GM18499 (cell line): ENCODE results near the gene SEC61A2.

Source experiments
- ATAC-seq: cut with Tn5 transposase; IDR thresholded peaks from one replicate; pipeline ENCODE4 v1.9.1; 2021; ENCODE audit warnings: moderate number of reproducible peaks; ENCODE audit not compliant: insufficient read depth, unreplicated experiment

The SEC61A2 gene

DNA sequence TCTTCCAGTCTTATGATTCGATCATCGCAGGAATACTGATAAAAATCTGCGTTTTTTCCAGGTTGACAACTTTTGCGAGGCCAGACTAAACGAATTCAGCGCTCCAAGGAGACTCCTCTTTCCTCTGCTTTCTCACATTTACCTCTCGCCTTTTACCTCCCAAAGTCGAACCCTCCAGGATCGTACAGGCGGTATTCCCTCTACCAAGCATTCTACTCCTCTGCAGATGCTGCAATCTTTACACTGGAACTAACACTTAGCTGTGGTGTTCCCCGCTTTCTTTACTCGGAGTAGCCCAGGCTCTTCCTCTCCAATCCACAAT, 65.8 kb downstream of the SEC61A2 start:
- ATAC-seq = peak; percentile 4

DNA sequence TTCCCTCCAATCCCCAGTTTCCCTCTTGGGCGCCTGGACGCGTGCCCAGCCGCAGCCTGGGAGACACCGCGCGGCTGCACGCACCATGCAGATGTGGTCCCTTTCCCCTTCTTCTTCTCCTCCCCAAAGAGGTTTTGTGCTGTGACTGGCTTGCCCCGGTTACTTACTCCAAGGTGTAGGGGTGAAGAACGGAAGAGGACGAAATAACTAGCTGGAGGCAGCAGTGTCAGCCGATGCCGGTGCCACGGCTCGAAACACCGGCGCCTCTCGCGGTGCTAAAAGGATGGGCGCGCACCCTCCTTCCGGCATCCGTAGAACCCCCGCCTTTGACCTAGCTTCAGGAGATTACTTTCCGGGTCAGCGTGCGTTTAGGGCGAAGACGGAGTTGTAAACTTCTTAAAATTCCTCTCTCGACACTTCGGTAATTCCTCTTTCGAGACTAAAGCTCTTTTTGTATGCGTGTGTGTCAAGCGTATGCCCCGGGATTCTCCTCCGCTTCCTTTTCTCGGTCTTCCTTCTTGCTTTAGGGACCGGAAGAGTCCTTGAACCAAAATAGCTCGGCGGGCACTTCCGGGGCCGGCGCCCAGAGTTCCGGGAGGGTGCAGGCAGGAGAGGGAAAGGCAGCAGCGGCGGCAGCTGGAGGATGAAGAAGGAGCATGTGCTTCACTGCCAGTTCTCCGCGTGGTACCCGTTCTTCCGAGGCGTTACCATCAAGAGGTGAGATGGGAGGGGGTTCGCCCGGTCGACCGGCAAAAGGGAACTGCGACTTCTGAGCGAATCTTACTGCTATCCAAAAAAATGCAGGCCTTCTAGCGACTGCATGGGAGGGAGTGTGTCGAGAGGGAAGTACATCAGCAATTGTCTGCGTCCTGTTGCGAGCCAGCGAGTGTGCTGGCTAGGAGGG, 66.4 kb downstream of the SEC61A2 start, which contains the start of the genes CDC123 and NUDT5:
Gene CDC123, plus strand, starts transcription at position 586 of the 904 bp plus-strand sequence. Its CDS starts 58 bp downstream, at position 644.
Gene NUDT5, minus strand, starts transcription at position 289 of the 904 bp plus-strand sequence. CDS start 9,600 bp downstream, outside the sequence.
- peak; percentile 60 for ATAC-seq

DNA sequence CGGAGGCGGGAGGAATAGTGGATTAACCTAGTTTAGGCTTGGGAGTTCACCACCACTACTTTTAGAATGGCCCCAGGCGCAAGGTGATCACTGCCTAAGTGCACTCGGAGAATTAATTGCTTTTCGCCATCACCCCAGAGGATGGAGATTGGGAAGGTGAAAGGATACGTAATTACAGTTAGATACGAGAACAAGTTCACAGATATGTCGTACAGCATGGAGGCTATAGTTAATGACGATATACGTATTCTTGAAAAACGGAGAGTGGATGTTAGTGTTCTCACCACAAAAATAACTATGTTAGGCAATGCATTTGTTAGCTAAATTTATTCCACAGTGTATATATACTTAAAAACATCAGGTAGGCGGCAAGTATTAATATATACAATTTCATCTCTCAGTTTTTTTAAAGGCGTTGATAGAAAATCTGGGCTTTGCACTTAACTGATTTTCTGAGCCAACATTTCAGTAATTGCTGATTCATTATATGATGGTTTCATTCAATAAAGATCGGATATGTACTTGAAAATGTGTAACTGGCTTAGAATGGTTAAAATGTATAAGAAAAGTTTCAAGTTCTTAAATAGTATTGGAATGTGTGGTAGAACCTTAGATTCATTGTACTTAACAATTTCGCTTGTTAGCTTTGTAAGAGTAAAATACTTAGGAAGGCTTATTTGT, 67.2 kb downstream of the SEC61A2 start:
- peak; percentile 8 for ATAC-seq

DNA sequence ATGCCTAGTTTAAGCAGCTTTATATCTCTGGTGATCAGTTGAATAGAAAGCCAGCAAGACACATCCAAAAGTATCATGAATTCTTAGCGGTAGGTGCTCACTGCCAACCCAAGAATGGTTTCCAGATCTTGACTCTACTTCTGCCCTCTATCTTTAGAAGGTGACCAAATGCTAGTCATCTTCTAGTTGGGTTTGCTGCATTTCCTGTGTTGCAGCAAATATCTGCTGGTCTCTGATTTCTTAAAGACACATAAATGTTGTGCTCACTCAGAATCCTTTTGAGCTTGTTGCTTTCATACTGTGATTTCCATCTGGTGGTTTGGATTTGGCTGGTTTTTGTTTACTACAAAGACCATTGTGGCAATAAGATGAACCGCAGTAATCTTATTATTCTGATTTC, 68.7 kb downstream of the SEC61A2 start:
- no peak for ATAC-seq

DNA sequence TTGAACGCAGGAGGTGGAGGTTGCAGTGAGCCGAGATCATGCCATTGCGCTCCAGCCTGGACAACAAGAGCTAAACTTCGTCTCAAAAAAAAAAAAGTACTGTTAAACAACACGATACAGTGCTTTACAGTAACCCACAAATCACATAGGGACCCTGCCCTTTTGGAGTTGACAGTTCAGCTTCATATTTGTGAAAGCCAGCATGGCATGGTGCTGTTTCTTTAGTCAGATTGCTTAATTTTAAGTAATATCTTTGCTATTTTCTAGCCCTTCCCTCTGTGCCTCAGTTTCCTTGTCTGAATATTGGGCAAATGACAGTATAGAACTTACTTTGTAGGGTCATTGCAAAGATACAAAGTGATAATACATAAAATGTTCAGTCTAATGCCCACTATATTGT, 71.4 kb downstream of the SEC61A2 start:
- ATAC-seq = no peak

DNA sequence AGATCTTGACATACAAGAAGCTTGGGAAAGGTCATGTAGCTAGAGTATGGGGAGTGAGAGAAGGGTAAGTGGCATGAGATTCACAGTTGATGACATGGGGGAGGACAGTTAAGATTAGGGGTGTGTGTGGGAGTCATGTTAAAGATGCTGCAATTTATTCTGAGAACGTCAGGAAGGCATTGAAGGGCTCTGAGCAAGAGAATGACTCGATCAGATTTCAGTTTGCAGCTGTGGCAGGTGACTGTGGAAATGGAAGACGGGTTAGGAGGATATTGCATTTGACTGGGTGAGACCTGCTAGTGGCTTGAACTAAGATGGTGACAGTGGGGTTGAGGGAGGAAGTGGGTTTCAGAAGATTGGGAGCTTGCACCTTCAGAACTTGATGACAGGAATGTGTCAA, 72.1 kb downstream of the SEC61A2 start:
- ATAC-seq = no peak

DNA sequence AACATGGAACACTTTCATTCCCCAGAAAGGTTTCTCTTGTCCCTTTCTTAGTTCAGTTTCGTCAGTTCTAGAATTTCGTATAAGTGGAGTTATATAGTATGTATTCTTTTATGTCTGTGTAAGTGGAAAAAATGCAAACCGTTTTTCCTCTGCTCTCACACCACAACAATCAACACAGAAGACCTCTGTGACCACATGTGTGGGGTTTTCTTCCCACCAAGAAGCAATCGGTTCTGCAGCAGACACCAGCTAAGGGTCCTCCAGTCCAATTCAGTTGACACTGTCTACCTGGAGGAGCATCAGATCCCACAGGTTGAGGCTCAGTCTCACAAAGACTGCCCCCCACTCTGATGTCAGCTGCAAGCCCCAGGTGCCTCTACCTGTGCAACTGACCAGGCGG, 72.7 kb downstream of the SEC61A2 start:
- no peak for ATAC-seq

DNA sequence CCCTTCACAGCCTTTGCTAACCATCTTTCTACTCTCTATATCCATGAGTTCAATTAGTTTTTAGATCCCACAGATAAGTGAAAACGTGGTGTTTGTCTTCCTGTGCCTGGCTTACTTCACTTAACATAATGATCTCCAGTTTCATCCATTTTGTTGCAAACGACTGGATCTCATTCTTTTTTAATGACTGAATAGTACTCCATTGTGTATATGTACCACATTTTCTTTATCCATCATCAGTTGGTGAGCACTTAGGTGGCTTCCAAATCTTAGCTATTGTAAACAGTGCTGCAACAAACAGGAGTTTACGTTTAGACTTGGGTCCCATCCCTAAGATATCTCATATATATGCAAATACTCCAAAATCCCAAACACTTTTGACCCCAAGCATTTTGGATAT, 75.6 kb downstream of the SEC61A2 start:
- ATAC-seq = no peak

DNA sequence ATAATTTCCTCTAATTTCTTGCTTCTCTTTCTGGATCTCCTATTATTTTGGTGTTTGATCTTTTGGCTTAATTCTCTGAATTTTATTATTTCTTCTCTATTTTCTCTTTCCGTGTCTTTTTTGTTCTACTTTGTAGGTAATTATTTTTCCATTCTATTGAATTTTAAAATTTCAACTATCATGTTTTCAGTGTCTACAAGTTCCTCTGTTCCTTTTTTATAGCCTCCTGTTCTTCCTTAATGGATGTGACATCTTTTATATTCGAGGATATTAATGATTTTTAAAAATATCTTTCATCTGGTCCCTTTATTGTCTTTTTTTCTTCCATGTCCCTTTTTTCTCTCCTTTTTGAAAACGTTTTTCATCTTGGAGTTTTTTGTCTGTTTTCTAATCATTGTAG, 77.6 kb downstream of the SEC61A2 start:
- ATAC-seq = no peak

DNA sequence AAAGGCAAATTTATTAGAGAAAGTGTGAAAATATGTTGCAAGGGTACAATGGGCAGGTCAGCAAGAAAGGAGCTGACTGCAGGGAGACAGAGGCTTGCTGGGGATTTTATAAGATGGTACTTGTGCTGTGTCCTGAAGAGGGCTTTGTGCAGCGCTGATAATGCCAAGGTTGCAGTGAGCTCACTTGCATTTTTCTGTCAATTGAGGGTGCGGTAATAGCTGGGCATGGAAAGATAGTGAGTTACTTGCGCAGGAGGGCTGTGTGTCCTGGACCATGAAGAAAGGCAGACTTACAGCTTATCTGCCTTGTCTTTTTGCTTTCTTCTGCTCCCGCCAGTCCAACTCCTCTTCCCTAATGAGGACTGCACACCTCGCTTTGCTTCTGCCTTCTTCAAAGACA, 79.0 kb downstream of the SEC61A2 start:
- no peak for ATAC-seq

DNA sequence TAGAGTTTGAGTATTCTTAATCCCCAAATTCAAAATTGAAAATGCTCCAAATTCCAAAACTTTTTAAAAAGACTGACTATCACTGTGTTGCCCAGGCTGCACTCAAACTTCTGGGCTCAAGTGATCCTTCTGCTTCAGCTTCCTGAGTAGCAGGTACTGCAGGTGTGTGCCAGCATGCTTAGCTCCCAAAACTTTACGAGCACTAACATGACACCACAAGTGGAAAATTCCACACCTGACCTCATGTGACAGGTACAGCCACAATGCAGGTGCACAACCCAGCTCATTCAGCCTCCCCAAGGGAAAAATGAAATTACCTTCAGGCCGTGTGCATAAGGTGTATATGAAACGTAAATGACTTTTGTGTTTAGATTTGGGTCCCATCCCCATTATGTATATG, 83.0 kb downstream of the SEC61A2 start:
- ATAC-seq = no peak

DNA sequence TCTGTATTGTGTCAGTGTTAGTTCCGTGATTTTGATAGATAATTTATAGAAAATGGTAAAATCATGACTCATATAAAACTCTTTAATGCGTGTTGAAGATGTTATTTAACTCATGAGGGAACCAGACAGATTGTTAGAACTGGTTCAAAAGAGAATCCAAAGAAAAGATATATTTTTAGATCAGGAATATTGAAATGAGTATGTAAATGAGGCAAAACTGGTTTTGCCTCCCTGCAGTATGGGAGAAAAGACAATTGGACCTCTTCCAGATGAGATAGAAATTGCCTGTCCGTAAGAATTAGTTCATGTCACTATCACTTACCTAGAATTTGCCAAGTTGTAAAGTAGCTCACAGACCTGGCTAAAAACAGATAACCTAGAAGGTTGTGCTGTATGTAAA, 84.1 kb downstream of the SEC61A2 start:
- no peak for ATAC-seq

DNA sequence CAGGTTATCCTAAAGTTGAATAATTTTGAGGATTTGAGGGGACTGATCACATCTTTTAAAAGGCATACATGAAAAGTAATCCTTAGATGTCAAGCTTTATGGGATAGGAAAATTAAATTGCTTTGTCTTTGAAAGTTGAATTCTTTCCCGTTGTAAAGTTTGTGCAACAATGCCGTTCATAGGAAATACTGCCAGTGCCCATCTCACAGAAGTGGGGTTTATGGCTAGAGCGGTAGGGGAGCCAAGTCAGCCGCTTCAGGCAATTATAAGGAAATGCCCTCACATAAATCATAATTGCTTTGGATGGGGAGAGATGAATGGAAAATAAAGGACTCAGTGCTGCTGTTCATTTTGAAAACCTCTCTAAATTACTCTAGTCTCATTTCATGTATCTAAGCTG, 84.6 kb downstream of the SEC61A2 start:
- ATAC-seq = no peak

DNA sequence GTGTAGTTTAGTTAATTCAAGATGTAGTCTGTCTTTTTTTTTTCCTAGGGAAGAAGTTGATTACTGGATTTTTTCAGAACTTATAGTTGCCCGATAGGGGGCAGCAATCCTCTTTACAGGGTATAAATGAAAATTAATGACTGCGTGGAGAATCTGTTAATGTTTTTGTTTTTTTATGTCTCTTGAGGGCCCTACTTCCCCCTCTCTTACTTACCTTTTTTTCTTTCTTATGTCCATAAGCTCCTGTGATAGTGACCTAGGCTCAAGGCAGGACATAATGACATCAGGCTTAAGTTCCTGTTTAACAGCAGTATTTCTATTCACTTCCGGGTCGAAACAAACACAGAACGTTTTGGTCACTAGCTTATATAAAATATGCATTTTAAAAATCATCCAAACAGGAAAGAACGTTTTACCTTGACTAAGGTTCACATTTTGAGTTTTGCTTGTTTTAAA, 85.3 kb downstream of the SEC61A2 start:
- no peak for ATAC-seq
